ENCODE measurements around the gene NOX3. TPM values are rescaled to one million over a fixed set of nuclear protein-coding genes. Genes with fewer than 3 reads are reported as not detected.
"Not testable (repeated sequence)": the region's sequence is repeated elsewhere in the genome, so short reads cannot be mapped to it uniquely, and the experiment has no call there.

NOX3 gene
- total and polyA plus RNA-seq, 2 donors (not counting 1 experiment from before 2014, with no cell fraction given), result not detected

GRCh38 chr6:155366325-155366724, 89.3 kb downstream of the NOX3 start:
- intact Hi-C loops (cut with micrococcal nuclease), result no loop called here
- H3K4me3 ChIP-seq (ENCODE audit: control extremely low read depth in 1 of 5, extremely low read depth in 1 of 5, insufficient read depth in 1 of 5, low read depth in 2 of 5, low read length in 4 of 5), result no peak overlapping the region
- Mint-ChIP-seq H3K9me3 (ENCODE audit: insufficient read depth) (no peaks in the 10 kb centered on the region), H3K27me3 (no peaks in the 10 kb centered on the region), H3K27ac (no peak overlapping the region), H3K4me3 (no peak overlapping the region), H3K4me1 (no peaks in the 10 kb centered on the region)
- ATAC-seq (ENCODE audit: low read depth), result no peak
- no peak overlapping the region for H3K9ac ChIP-seq (ENCODE audit: low read length)
- no peak for DNase-seq
- H3K9me3 ChIP-seq (ENCODE audit: control extremely low read depth in 1 of 3, control insufficient read depth in 2 of 3, insufficient read depth in 1 of 3, low read length in 2 of 3), result peaks cover 0 to 5% (median 0%) of the 10 kb centered on the region in 3 donors
- H4K20me1 ChIP-seq (ENCODE audit: control insufficient read depth, insufficient read depth, low read length, poor library complexity, severe bottlenecking), result no peaks in the 10 kb centered on the region
- WGBS (ENCODE audit: insufficient coverage), result 100% methylated on average over 2 of the region's 6 CpGs
- H3K79me2 ChIP-seq (ENCODE audit: control insufficient read depth, insufficient read depth, low read length), result no peaks in the 10 kb centered on the region
- TF ChIP-seq CTCF (IDR thresholded peaks at IDR 0.05) (no peak), EZH2 (IDR thresholded peaks at IDR 0.05; ENCODE audit: borderline replicate concordance, insufficient read depth, low read depth, low read length, poor library complexity, severe bottlenecking) (no peak)
- POLR2A ChIA-PET, result no interaction called here
- H3K36me3 ChIP-seq (replicated peaks in 1 of 2; ENCODE audit: control extremely low read depth in 1 of 2, control insufficient read depth in 1 of 2, extremely low read depth in 1 of 2, insufficient read depth in 2 of 2, low read length in 1 of 2), result no peaks in the 10 kb centered on the region
- H3K27me3 ChIP-seq (replicated peaks in 1 of 4; ENCODE audit: control extremely low read depth in 1 of 4, control insufficient read depth in 3 of 4, insufficient read depth in 4 of 4, low read length in 3 of 4), result no peaks in the 10 kb centered on the region
- H2AFZ ChIP-seq (ENCODE audit: insufficient read depth, low read depth, low read length, poor library complexity, severe bottlenecking), result no peak overlapping the region
- CTCF ChIA-PET, result no interaction called here
- no peak overlapping the region for H3K4me2 ChIP-seq (replicated peaks; ENCODE audit: low read depth, low read length, poor library complexity, severe bottlenecking)
- no peaks in the 10 kb centered on the region for H3K4me1 ChIP-seq (ENCODE audit: control insufficient read depth in 2 of 2, insufficient read depth in 2 of 2, low read length in 2 of 2)
- H3K27ac ChIP-seq (ENCODE audit: low read length in 2 of 2), result no peak overlapping the region

GRCh38 chr6:155364844-155365437, 90.7 kb downstream of the NOX3 start:
- Histone ChIP-seq H3K4me3 (ENCODE audit: control extremely low read depth in 1 of 5, extremely low read depth in 1 of 5, insufficient read depth in 1 of 5, low read depth in 2 of 5, low read length in 4 of 5) (no peak overlapping the region), H2AFZ (ENCODE audit: insufficient read depth, low read depth, low read length, poor library complexity, severe bottlenecking) (no peak overlapping the region), H3K4me2 (replicated peaks; ENCODE audit: low read depth, low read length, poor library complexity, severe bottlenecking) (no peak overlapping the region), H3K27ac (ENCODE audit: low read length in 2 of 2) (no peak overlapping the region), H3K9me3 (ENCODE audit: control extremely low read depth in 1 of 3, control insufficient read depth in 2 of 3, insufficient read depth in 1 of 3, low read length in 2 of 3) (peaks cover 0 to 5% (median 0%) of the 10 kb centered on the region in 3 donors), H3K79me2 (ENCODE audit: control insufficient read depth, insufficient read depth, low read length) (no peaks in the 10 kb centered on the region), H3K36me3 (replicated peaks in 1 of 2; ENCODE audit: control extremely low read depth in 1 of 2, control insufficient read depth in 1 of 2, extremely low read depth in 1 of 2, insufficient read depth in 2 of 2, low read length in 1 of 2) (no peaks in the 10 kb centered on the region), H3K9ac (ENCODE audit: low read length) (no peak overlapping the region), H3K4me1 (ENCODE audit: control insufficient read depth in 2 of 2, insufficient read depth in 2 of 2, low read length in 2 of 2) (no peaks in the 10 kb centered on the region), H3K27me3 (replicated peaks in 1 of 4; ENCODE audit: control extremely low read depth in 1 of 4, control insufficient read depth in 3 of 4, insufficient read depth in 4 of 4, low read length in 3 of 4) (no peaks in the 10 kb centered on the region), H4K20me1 (ENCODE audit: control insufficient read depth, insufficient read depth, low read length, poor library complexity, severe bottlenecking) (no peaks in the 10 kb centered on the region)
- Mint-ChIP-seq H3K27me3 (no peaks in the 10 kb centered on the region), H3K27ac (no peak overlapping the region), H3K4me1 (no peaks in the 10 kb centered on the region), H3K9me3 (ENCODE audit: insufficient read depth) (no peaks in the 10 kb centered on the region), H3K4me3 (no peak overlapping the region)
- no peak for TF ChIP-seq CTCF (IDR thresholded peaks at IDR 0.05)
- TF ChIP-seq EZH2 (IDR thresholded peaks at IDR 0.05; ENCODE audit: borderline replicate concordance, insufficient read depth, low read depth, low read length, poor library complexity, severe bottlenecking), result no peak
- WGBS (ENCODE audit: insufficient coverage), result no CpG with 5 or more reads among the region's 3 CpGs
- no peak for DNase-seq
- ChIA-PET POLR2A (no interaction called here), CTCF (no interaction called here)
- intact Hi-C loops (cut with micrococcal nuclease), result no loop called here
- ATAC-seq (ENCODE audit: low read depth), result no peak

GRCh38 chr6:155364021-155364420, 91.6 kb downstream of the NOX3 start:
- H3K4me1 ChIP-seq (ENCODE audit: control insufficient read depth in 2 of 2, insufficient read depth in 2 of 2, low read length in 2 of 2); H3K79me2 ChIP-seq (ENCODE audit: control insufficient read depth, insufficient read depth, low read length); H3K4me1 Mint-ChIP-seq; H3K9me3 Mint-ChIP-seq (ENCODE audit: insufficient read depth); H2AFZ ChIP-seq (ENCODE audit: insufficient read depth, low read depth, low read length, poor library complexity, severe bottlenecking); intact Hi-C loops (cut with micrococcal nuclease); H3K27me3 Mint-ChIP-seq; DNase-seq; H3K4me2 ChIP-seq (replicated peaks; ENCODE audit: low read depth, low read length, poor library complexity, severe bottlenecking); H4K20me1 ChIP-seq (ENCODE audit: control insufficient read depth, insufficient read depth, low read length, poor library complexity, severe bottlenecking); H3K27ac ChIP-seq (ENCODE audit: low read length in 2 of 2); CTCF ChIA-PET; POLR2A ChIA-PET; H3K9ac ChIP-seq (ENCODE audit: low read length); H3K4me3 Mint-ChIP-seq; H3K36me3 ChIP-seq (replicated peaks in 1 of 2; ENCODE audit: control extremely low read depth in 1 of 2, control insufficient read depth in 1 of 2, extremely low read depth in 1 of 2, insufficient read depth in 2 of 2, low read length in 1 of 2); H3K4me3 ChIP-seq (ENCODE audit: control extremely low read depth in 1 of 5, extremely low read depth in 1 of 5, insufficient read depth in 1 of 5, low read depth in 2 of 5, low read length in 4 of 5); H3K9me3 ChIP-seq (ENCODE audit: control extremely low read depth in 1 of 3, control insufficient read depth in 2 of 3, insufficient read depth in 1 of 3, low read length in 2 of 3); ATAC-seq (ENCODE audit: low read depth); H3K27me3 ChIP-seq (replicated peaks in 1 of 4; ENCODE audit: control extremely low read depth in 1 of 4, control insufficient read depth in 3 of 4, insufficient read depth in 4 of 4, low read length in 3 of 4); H3K27ac Mint-ChIP-seq: not testable (repeated sequence)
- 42% methylated on average over 10 of the region's 12 CpGs for WGBS (ENCODE audit: insufficient coverage)

Measured in B cell (primary cell).